GM19035 (cell line): ENCODE results near the gene AFAP1.

ENCODE experiments used
- ATAC-seq: cut with Tn5 transposase; IDR thresholded peaks from one replicate; pipeline ENCODE4 v1.9.1; 2021; ENCODE audit not compliant: unreplicated experiment

Gene AFAP1

GRCh38 chr4:7867701-7868435 lies 71.8 kb downstream of the AFAP1 start:
- ATAC-seq = no peak

GRCh38 chr4:7867191-7867590 lies 72.5 kb downstream of the AFAP1 start:
- no peak for ATAC-seq

DNA sequence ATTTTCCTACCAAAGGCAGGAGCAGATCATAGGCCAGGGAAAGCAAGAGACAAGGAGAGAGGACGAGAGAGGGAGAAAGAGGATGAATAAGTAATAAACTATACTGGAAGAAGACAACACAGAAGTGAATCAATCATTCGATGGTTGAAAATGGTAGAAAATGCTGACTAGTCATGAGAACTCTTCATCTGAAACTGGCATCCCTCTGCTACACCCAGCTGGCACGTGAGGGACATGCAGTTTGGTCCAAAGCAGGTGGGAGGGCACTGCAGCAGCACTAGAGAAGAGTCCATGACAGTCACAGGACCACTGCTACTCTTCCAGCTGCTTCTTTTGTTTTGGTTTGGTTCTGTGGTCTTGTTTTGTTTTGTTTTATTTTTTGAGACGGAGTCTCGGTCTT lies 74.1 kb downstream of the AFAP1 start:
- ATAC-seq = no peak

DNA sequence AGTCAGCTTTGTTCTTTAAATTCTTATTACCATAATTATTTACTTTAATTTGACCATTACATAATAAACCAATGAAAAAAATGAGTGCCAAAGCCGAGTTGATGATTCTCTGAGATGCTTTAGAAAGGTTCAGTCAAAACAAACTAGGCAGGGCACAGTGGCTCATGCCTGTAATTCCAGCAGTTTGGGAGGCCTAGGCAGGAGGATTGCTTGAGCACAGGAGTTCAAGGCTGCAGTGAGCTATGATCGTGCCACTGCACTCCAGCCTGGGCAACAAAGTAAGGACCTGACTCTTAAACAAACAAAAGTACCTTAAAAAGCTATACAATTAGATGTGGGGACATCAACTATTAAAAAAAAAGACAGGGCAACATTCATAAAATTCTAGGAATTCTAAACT lies 75.0 kb downstream of the AFAP1 start:
- ATAC-seq = no peak

- no peak for ATAC-seq
These were observed 75.6 kb downstream of the AFAP1 start for GRCh38 chr4:7863911-7864681.

DNA sequence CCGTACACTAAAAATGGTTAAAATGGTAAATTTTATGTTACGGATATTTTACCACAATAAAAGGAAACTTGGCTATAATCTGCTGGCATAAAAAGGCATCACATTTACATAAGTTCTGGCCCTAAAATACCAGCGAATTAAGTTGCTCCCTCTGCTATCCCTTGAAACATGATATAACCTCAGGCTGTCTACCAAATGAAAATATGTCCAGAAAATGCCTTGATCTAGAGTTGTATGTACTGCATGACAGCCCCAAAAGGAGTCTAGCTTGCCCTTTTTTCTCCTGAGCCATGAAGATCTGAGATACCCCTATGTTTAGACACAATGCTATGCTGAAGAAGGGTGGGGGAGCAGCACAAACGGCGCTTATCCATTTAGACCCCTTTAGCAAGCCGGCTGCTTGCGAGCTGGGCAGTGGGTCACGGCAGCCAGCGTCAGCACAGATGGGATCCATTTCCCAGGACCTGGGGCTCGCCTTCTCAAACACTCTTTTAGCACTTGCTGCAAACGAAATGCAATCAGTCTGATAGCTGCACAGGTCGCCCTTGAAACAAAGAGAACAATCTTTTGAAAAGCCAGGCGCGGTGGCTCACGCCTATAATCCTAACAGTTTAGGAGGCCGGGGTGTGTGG lies 77.0 kb downstream of the AFAP1 start:
- no peak for ATAC-seq

DNA sequence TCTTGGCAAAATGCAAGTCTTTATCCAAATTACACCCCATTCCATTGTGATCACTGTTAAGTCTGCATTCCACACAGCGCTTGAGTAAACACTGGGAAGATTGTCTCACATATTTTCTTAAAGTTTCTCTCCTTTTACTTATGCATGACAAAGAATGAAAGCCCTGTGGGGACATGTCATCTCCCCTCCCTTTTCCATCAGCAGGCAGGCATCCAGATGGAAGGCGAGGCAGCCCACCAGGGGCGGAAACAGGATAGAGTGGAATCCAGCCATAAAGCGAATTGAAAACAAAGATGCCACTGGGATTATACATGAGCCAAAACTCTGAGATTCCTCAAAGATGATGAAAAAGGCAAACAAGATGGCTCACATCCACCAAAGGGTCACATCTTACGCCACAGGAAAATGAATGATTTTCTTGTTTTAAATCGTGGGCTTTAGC lies 78.2 kb downstream of the AFAP1 start:
- no peak for ATAC-seq

DNA sequence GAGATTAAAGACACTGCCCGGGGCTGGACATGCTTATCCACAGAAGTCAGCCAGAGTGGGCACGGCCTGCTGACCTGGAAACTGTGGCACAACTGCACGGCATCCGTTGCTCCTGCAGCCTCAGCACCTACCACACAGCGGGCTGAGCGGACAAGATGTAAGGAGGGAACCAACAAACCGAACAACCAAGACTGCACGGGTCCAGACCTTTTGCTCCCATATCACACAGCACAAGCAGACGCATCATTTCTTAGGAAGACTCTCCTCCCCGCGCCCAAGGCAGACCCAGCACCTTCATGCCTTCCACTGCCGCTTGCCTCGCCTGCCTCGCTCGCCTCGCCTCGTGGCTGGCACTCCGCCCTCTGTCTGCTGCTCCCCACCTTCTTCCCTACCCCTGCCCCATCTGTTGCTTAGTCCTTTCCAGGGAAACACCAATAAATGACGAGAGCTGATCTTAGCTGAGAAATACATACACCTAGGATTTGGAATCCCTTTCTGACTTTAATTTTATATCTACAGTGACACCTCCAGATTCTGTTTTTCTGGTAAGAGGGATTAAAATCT lies 79.0 kb downstream of the AFAP1 start:
- ATAC-seq = no peak

DNA sequence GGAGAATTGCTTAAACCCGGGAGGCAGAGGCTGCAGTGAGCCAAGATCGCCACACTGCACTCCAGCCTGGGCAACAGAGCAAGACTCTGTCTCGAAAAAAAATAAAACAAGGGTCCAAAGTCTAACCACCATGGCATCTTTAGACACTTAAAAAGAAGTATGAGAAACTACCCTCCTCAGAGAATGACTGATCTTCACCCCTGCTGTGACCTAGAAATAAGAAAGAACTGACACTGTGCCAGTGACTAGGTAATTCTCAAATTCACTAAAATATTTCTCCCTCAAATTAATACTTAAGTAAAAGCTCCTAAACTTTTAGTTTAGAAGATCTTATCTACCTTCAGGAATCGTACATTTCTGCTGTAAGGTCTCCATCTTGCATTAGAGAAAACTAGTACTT lies 80.3 kb downstream of the AFAP1 start:
- ATAC-seq = no peak

DNA sequence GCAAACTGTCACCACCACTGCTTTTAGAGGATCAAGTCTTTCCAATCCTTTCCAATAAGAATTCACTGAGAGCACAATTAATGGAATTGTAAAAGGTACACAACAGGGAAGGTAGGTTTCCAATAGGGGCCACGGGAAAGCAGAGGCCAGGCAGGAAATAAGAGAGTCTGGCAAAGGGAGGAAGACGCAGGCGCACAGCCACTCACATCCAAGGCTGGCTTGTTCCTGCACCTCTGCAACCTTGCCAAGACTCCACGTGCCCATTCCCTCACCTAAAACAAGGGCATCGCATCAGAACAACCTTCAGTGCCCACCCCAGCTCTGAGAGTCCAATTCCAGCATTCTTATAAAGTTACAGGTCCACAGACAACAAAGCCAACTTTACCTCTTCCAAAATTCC lies 81.2 kb downstream of the AFAP1 start:
- no peak for ATAC-seq

DNA sequence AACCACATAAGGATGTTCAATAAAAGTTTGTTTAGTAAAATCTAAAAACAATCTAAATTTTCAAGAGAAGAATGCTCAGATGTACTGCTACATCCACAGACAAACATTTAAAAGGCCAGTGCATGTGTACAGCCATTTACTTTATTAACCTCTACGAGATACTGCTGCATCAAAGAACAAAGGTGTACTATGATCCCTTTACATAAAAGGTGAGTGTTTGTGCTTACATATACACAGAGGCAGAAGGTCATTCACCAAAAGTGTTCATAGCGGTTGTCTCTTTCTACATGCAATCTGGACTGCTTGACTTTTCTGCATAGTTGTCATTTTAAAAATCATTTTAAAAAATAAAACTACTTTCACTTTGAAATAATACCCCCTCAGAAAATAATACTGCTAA lies 81.7 kb downstream of the AFAP1 start:
- no peak for ATAC-seq

- ATAC-seq = no peak
These were observed 82.4 kb downstream of the AFAP1 start for GRCh38 chr4:7857238-7857701.

DNA sequence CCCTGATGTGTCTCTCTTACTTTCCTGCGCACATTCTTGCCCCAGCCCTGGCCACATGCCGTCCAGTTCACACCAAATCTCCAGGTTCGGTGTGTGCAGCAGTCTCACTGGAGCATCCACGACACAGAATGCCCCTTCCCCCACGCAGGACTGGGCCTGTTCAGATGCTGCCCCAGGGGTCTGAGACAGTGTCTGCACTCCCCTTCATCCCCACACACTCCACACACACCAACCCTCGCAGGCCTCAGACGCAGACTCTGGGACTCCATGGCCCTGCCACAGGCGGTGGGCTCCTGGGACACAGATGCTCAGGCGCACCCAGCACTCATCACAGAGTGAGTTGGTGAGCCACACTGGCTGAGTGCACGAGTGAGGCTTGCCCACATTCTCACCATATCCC lies 83.9 kb downstream of the AFAP1 start:
- no peak for ATAC-seq

DNA sequence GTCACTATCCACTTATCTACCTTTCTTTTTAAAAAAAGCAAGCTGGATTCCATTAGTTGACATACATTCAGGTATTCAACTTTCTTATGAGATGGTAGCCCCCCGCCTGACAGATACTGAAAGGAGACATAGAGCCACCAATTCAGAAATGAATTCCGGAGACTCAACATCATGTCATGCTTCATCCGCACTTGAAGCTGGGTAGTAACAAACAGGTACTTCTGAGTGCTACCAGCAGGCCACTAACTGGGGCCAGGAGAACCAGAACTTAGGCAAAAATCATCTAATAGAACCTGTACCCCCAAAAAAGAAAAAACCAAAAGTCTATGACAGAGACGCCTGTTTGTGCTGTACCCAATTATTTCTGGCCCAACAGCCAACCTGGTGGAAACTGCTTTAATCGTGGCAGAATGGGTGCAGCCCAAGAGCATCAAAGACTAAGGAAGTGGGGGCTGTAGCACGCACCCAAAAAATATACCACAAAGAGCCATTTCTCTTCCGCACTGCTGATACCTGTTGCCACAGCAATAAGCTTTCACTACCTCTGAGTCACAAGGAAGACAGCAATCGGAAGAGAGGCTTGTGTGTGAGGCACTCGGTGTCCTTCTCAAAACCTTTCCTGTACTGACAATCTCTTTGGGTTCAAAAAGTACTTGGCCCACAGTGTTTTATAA lies 84.8 kb downstream of the AFAP1 start:
- no peak for ATAC-seq

- ATAC-seq = no peak
These were observed 85.4 kb downstream of the AFAP1 start for GRCh38 chr4:7854216-7854615.

- ATAC-seq = no peak
These were observed 86.4 kb downstream of the AFAP1 start for GRCh38 chr4:7853271-7853670.

GRCh38 chr4:7852568-7853185 lies 87.0 kb downstream of the AFAP1 start:
- no peak for ATAC-seq

DNA sequence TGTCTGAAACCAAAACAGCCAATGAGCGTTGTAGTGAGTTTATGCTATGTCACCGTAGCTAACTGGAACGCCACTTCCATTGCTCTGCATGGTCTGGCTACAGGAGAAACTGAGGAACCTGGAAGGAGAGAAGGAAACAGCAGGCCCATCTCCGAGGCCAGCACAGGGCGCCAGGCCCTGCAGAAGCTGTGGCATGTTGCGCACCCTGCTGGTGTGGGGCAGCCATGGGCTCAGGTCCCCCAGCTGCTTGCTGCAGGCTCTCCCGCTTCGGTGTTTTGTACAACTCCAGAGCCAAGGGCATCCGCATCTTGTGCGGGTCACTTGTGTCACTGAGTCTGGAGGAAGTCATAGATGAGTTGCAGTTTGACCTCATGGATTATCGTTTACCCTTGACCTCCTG lies 89.2 kb downstream of the AFAP1 start:
- ATAC-seq = no peak

DNA sequence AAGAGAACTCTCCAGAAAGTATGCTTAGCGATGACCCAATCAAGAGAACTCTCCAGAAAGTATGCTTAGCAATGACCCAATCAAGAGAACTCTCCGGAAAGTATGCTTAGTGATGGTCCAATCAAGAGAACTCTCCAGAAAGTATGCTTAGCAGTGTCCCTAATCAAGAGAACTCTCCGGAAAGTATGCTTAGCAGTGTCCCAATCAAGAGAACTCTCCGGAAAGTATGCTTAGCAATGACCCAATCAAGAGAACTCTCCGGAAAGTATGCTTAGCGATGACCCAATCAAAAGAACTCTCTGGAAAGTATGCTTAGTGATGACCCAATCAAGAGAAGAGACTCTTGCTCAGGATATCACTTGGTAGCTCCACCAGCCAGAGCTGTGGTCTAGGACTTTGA lies 92.5 kb downstream of the AFAP1 start:
- no peak for ATAC-seq

- ATAC-seq = no peak
These were observed 94.0 kb downstream of the AFAP1 start for GRCh38 chr4:7845493-7846128.
